RWPE2 (cell line): ENCODE measurements around the gene ASTN1.

Experiments used
- ATAC-seq: fragments of 200-7000 bp; cut with Tn5 transposase; 3 replicates; pipeline ENCODE4 v1.9.1; 2021; ENCODE audit warnings: low read depth
- DNase-seq: peaks from one replicate; pipeline ENCODE4 v3.0.0-alpha.2; 2020; ENCODE audit warnings: low spot score
- H3K27ac ChIP-seq: fragments of 450-650 bp; 2 replicates; pipeline ENCODE4 v1.5.1; 2017; ENCODE audit warnings: mild to moderate bottlenecking; ENCODE audit not compliant: poor library complexity, severe bottlenecking
- H3K27me3 ChIP-seq: fragments of 250-450 bp; sonication (Bioruptor Pico); 2 replicates; pipeline ENCODE4 v1.5.1; 2021; ENCODE audit warnings: mild to moderate bottlenecking, moderate library complexity; ENCODE audit not compliant: insufficient read depth, poor library complexity, severe bottlenecking
- H3K36me3 ChIP-seq: fragments of 250-450 bp; sonication (Bioruptor Pico); 2 replicates; pipeline ENCODE4 v1.5.1; 2020; ENCODE audit warnings: low read depth, mild to moderate bottlenecking, moderate library complexity
- H3K4me1 ChIP-seq: fragments of 250-450 bp; sonication (Bioruptor Pico); 2 replicates; pipeline ENCODE4 v1.5.1; 2021; ENCODE audit warnings: mild to moderate bottlenecking, moderate library complexity; ENCODE audit not compliant: insufficient read depth, poor library complexity, severe bottlenecking
- H3K4me3 ChIP-seq: fragments of 250-450 bp; sonication (Bioruptor Pico); 2 replicates; pipeline ENCODE4 v1.5.1; 2021; ENCODE audit warnings: mild to moderate bottlenecking, moderate library complexity; ENCODE audit not compliant: severe bottlenecking
- H3K9me3 ChIP-seq: fragments of 250-450 bp; sonication (Bioruptor Pico); 2 replicates; pipeline ENCODE4 v1.5.1; 2021; ENCODE audit warnings: mild to moderate bottlenecking, moderate library complexity; ENCODE audit not compliant: severe bottlenecking
- CTCF ChIP-seq: fragments of 450-650 bp; IDR thresholded peaks from one replicate; pipeline ENCODE4 v1.5.1; 2017; ENCODE audit warnings: mild to moderate bottlenecking, moderate library complexity; ENCODE audit not compliant: poor library complexity, severe bottlenecking

Gene ASTN1

GRCh38 chr1:177032434-177032833 is 132.1 kb downstream of the ASTN1 start:
- H3K27me3 ChIP-seq = peaks cover 11% of the 10 kb centered on the region
- no peak overlapping the region for H3K27ac ChIP-seq
- ATAC-seq (no peak), DNase-seq (no peak)
- H3K4me3 ChIP-seq = no peak overlapping the region
- no peaks in the 10 kb centered on the region for H3K4me1 ChIP-seq
- H3K36me3 ChIP-seq = no peaks in the 10 kb centered on the region
- no peak for TF ChIP-seq CTCF
- H3K9me3 ChIP-seq = no peaks in the 10 kb centered on the region

- Histone ChIP-seq H3K27me3 (no peaks in the 10 kb centered on the region), H3K4me1 (no peaks in the 10 kb centered on the region), H3K4me3 (no peak overlapping the region), H3K27ac (no peak overlapping the region), H3K9me3 (no peaks in the 10 kb centered on the region), H3K36me3 (no peaks in the 10 kb centered on the region)
- TF ChIP-seq CTCF = no peak
- DNase-seq = no peak
- ATAC-seq = no peak
Observed at GRCh38 chr1:177024623-177025022, 139.9 kb downstream of the ASTN1 start.

GRCh38 chr1:177023726-177024125 is 140.8 kb downstream of the ASTN1 start:
- no peak overlapping the region for H3K4me3 ChIP-seq
- no peaks in the 10 kb centered on the region for H3K9me3 ChIP-seq
- no peaks in the 10 kb centered on the region for H3K4me1 ChIP-seq
- H3K36me3 ChIP-seq = no peaks in the 10 kb centered on the region
- DNase-seq (no peak), ATAC-seq (no peak)
- no peak for TF ChIP-seq CTCF
- no peaks in the 10 kb centered on the region for H3K27me3 ChIP-seq
- H3K27ac ChIP-seq = no peak overlapping the region

GRCh38 chr1:177023249-177023648 is 141.3 kb downstream of the ASTN1 start:
- TF ChIP-seq CTCF = no peak

GRCh38 chr1:177021687-177022086 is 142.8 kb downstream of the ASTN1 start:
- ATAC-seq (no peak), DNase-seq (no peak)

More at GRCh38 chr1:177023249-177023648, 141.3 kb downstream of the ASTN1 start:
- no peak for DNase-seq
- no peaks in the 10 kb centered on the region for H3K4me1 ChIP-seq
- H3K27me3 ChIP-seq = no peaks in the 10 kb centered on the region
- no peaks in the 10 kb centered on the region for H3K36me3 ChIP-seq
- ATAC-seq = no peak
- H3K9me3 ChIP-seq = no peaks in the 10 kb centered on the region
- H3K27ac ChIP-seq = no peak overlapping the region
- no peak overlapping the region for H3K4me3 ChIP-seq

More at GRCh38 chr1:177021687-177022086, 142.8 kb downstream of the ASTN1 start:
- Histone ChIP-seq H3K4me1 (no peaks in the 10 kb centered on the region), H3K4me3 (no peak overlapping the region), H3K27me3 (no peaks in the 10 kb centered on the region), H3K36me3 (no peaks in the 10 kb centered on the region), H3K27ac (no peak overlapping the region), H3K9me3 (no peaks in the 10 kb centered on the region)
- TF ChIP-seq CTCF = no peak
